Lower leg skin (tissue), 4 donors: ENCODE data around the gene ZFP36. TPM values are rescaled to one million over a fixed set of nuclear protein-coding genes. Genes with fewer than 3 reads are reported as not detected.
"Not testable (repeated sequence)": the region's sequence is repeated elsewhere in the genome, so short reads cannot be mapped to it uniquely, and the experiment has no call there.

ENCODE experiments used
- DNase-seq, 2 donors: peaks; one replicate each; pipeline ENCODE4 v3.0.0-alpha.2; 2019; ENCODE audit warnings: low spot score in 2 of 2
- H3K4me3 ChIP-seq: fragments of 200-600 bp; sonication (generic); 2 replicates; pipeline ENCODE4 v1.5.1; 2017; ENCODE audit warnings: mild to moderate bottlenecking, low read depth; ENCODE audit not compliant: poor library complexity, severe bottlenecking
- CTCF ChIP-seq, 3 donors: fragments of 450-650 bp; IDR thresholded peaks; one replicate each; pipeline ENCODE4 v1.5.1; 2016; ENCODE audit warnings: antibody characterized with exemption in 3 of 3, mild to moderate bottlenecking in 3 of 3, moderate library complexity in 2 of 3
- POLR2A ChIP-seq, 2 donors: fragments of 450-650 bp; IDR thresholded peaks; one replicate each; pipeline ENCODE4 v1.6.1; 2016 to 2017; ENCODE audit warnings: antibody characterized with exemption in 2 of 2, mild to moderate bottlenecking in 1 of 2, moderate library complexity in 1 of 2
- WGBS, 2 donors: methylation state at CpG; one replicate each; pipeline ENCODE4 v1.1.5; 2018; 5-methylcytosine and 5-hydroxymethylcytosine counted together
- intact Hi-C: fragments of 100-400 bp; cut with DNase I; formaldehyde crosslinking; loops from one replicate; pipeline ENCODE4 v1.15.0; 2023; ENCODE audit warnings: low total_unique reads
- microRNA-seq, 2 donors: library from miRNA; unstranded; fragments of <30 nt; microRNA quantifications; one replicate each; pipeline ENCODE4, GENCODE V29; 2016; ENCODE audit warnings: borderline replicate concordance in 2 of 2, borderline number of aligned reads in 1 of 2
- total RNA-seq, 4 donors: library from RNA; depleted of rRNA; stranded (reverse); fragments of >200 nt; gene quantifications; one replicate each; pipeline ENCODE4 v1.1.0, GENCODE V29; 2016

ZFP36 gene
- total RNA-seq, 4 donors from 2014 or later: 170 to 536 (median 280) TPM

GRCh38 chr19:39446365-39447084, 39.9 kb downstream of the ZFP36 start:
- intact Hi-C loops: loop anchor here (10.0 kb wide), 1 partner anchor 88 kb away; the partner anchor contains the start of gene EID2B
- no peak for TF ChIP-seq POLR2A (IDR thresholded peaks at IDR 0.05)
- no peak for TF ChIP-seq CTCF (IDR thresholded peaks at IDR 0.05)
- 83 to 85% methylated on average over 16 of the region's 16 CpGs for WGBS, 2 donors

GRCh38 chr19:39448271-39448670, 41.6 kb downstream of the ZFP36 start:
- no peak for DNase-seq
- intact Hi-C loops: loop anchor here (10.0 kb wide), 1 partner anchor 87 kb away; the partner anchor contains the start of gene EID2B
- 68 to 70% methylated on average over 3 of the region's 3 CpGs for WGBS, 2 donors
- TF ChIP-seq POLR2A (IDR thresholded peaks at IDR 0.05) (no peak), CTCF (IDR thresholded peaks at IDR 0.05) (no peak)
- H3K4me3 ChIP-seq: no peak overlapping the region

More at GRCh38 chr19:39446365-39447084, 39.9 kb downstream of the ZFP36 start:
- H3K4me3 ChIP-seq: peak overlapping the region; percentile 96
- no peak for DNase-seq

- TF ChIP-seq POLR2A (IDR thresholded peaks at IDR 0.05): no peak
- TF ChIP-seq CTCF (IDR thresholded peaks at IDR 0.05): no peak
- intact Hi-C loops: loop anchor here (10.0 kb wide), 1 partner anchor 86 kb away; the partner anchor contains the start of gene EID2B
- H3K4me3 ChIP-seq: no peak overlapping the region
- 75 to 79% methylated on average over 8 of the region's 8 CpGs for WGBS, 2 donors
- no peak for DNase-seq
Observed at GRCh38 chr19:39449116-39449797, 42.6 kb downstream of the ZFP36 start.

- H3K4me3 ChIP-seq, DNase-seq, intact Hi-C loops: not testable (repeated sequence)
- 95 to 97% methylated on average over 8 of the region's 8 CpGs for WGBS, 2 donors
Observed at GRCh38 chr19:39451257-39451656, 44.6 kb downstream of the ZFP36 start.

Small RNA genes within 50 kb of the gene (microRNA-seq; reads per million reads assigned to microRNA genes)
- gene MIR4530: 0 reads per million in 2 donors

Other genes with a start within 250 kb of the ZFP36 start
- gene NCCRP1, start 209.9 kb upstream of the ZFP36 start, total RNA-seq: 100 to 1,000 TPM; 367 to 798 (median 407) TPM
- gene SYCN, start 202.6 kb upstream of the ZFP36 start, total RNA-seq: not detected
- gene IFNL3, start 161.8 kb upstream of the ZFP36 start, total RNA-seq: not detected
- gene IFNL4, start 158.0 kb upstream of the ZFP36 start, total RNA-seq: not detected
- not detected for gene IFNL2, start 138.5 kb upstream of the ZFP36 start, total RNA-seq
- gene IFNL1, start 110.4 kb upstream of the ZFP36 start, total RNA-seq: not detected
- 1 to 10 TPM in 2 of 4 donors, under 1 TPM in 2; 0.46 to 3.5 (median 1.5) TPM for gene LRFN1, start 86.0 kb upstream of the ZFP36 start, total RNA-seq
- 10 to 100 TPM in 2 of 4 donors, 1 to 10 TPM in 1, under 1 TPM in 1; 0.72 to 12.6 (median 8.8) TPM for gene GMFG, start 70.8 kb upstream of the ZFP36 start, total RNA-seq
- gene SAMD4B, start 64.4 kb upstream of the ZFP36 start, total RNA-seq: 100 to 1,000 TPM; 102 to 132 (median 118) TPM
- gene PAF1, start 15.7 kb upstream of the ZFP36 start, total RNA-seq: 10 to 100 TPM; 22.4 to 48.0 (median 36.3) TPM
- gene MED29, start 15.5 kb upstream of the ZFP36 start, total RNA-seq: 10 to 100 TPM; 30.3 to 35.8 (median 33.3) TPM
- gene PLEKHG2, start 5.8 kb downstream of the ZFP36 start, total RNA-seq: 1 to 10 TPM; 3.0 to 6.4 (median 4.3) TPM
- gene RPS16, start 29.1 kb downstream of the ZFP36 start, total RNA-seq: 1,000 to 10,000 TPM; 1,726 to 3,026 (median 2,088) TPM
- gene SUPT5H, start 38.7 kb downstream of the ZFP36 start, total RNA-seq: 100 to 1,000 TPM in 1 of 4 donors, 10 to 100 TPM in 3; 70.0 to 102 (median 77.3) TPM
- 10 to 100 TPM; 35.0 to 41.9 (median 37.1) TPM for gene TIMM50, start 74.0 kb downstream of the ZFP36 start, total RNA-seq
- gene DLL3, start 92.1 kb downstream of the ZFP36 start, total RNA-seq: under 1 TPM in 1 of 4 donors, not detected in 3; 0.10 TPM
- gene SELENOV, start 108.3 kb downstream of the ZFP36 start, total RNA-seq: not detected
- gene EID2B, start 126.0 kb downstream of the ZFP36 start, total RNA-seq: 1 to 10 TPM in 2 of 4 donors, under 1 TPM in 2; 0.56 to 1.5 (median 1.0) TPM
- 10 to 100 TPM; 12.4 to 19.0 (median 14.3) TPM for gene EID2, start 133.3 kb downstream of the ZFP36 start, total RNA-seq
- gene LGALS13, start 195.7 kb downstream of the ZFP36 start, total RNA-seq: not detected
- gene LGALS16, start 249.1 kb downstream of the ZFP36 start, total RNA-seq: not detected